ENCODE results near the gene HSPE1. TPM values are rescaled to one million over a fixed set of nuclear protein-coding genes. Genes with fewer than 3 reads are reported as not detected.

HSPE1 gene
- 174 TPM for total RNA-seq

DNA sequence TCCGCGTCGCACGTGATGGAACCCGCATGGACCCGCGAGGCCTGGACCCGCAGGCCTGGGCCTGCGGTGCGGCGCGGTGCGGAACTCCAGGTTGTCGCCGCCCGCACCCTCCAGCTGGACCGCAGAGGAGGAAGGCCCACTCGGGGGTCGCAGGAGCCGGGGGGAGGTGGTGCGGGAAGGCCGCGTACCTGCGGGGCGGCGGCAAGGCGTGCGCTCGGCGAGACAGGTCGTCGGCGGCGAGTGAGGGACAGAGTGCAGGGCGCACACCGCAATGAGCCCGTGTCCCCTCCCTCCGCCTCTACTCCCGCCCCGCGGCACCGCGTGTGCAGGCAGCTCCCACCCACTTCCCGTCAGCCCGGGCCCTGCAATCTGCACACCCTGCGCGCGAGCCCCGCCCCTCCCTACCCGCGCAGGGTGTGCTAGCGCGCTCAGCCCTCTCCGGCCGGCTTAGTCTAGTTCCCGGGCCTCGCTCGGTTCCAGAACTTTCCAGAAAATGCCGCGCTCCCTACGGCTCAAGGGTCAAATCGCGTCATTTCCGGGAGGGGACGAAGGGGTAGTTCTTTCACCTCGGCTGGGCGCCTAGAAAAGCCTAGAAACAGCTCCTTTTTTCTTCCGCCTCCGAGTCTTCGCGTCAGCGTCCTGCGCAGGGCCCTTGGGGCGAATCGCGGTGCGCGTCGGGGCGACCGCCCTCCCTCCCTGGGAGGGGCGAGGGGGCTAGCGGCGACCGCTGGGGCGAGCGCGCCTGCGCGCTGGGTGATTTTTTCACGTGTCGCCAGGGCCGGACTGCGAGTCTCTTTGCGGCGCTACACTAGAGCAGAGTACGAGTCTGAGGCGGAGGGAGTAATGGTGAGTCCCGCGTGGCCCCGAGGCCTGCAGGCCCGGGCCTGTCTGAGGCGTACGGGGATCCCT lies at the start of gene HSPE1, which contains the start of gene HSPD1:
Gene HSPE1 (plus strand): TSS at position 786 of the 909 bp plus-strand sequence. CDS start 58 bp downstream, at position 844.
Gene HSPD1 (minus strand): TSS at position 247 of the 909 bp plus-strand sequence. CDS start 992 bp downstream, outside the sequence.

DNA sequence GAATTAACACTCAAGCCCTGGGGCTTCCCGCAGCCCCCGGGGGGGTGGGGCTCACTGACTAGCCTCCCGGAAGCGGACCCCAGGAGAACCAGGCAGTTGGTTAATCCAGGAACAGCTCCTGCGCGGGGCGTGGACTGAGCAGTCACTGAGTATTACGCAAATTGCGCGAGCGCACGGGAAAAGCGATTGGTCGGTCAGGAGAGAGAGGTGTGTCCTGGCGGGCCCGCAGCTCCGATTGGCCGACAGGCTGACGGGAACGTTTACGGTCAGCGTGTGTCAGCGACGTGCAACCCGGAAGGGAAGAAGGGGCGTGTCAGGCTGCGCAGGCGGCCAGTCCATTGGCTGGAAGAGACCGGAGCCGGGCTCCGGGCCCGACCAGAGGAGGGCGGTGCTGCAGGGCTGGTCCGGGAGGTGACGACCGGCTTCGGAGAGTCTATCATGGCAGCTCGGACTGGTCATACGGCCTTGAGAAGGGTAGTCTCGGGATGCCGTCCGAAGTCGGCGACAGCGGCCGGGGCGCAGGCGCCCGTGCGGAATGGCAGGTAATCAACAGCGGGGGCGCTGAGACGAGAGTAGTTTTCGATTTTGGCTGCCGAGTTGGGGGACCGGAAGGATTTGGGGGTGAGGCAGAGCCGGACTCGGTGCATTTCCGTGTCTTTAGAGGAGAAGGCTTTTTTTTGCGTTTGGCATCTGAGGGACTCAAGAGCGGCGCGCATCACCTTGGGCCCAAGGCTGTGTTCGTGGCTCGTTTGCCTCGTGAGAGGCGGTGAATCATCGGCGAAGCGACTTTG lies 46.9 kb upstream of the HSPE1 start, which contains the start of gene COQ10B:
Gene COQ10B (plus strand): TSS at position 430 of the 791 bp plus-strand sequence. CDS start 9 bp downstream, at position 439.

DNA sequence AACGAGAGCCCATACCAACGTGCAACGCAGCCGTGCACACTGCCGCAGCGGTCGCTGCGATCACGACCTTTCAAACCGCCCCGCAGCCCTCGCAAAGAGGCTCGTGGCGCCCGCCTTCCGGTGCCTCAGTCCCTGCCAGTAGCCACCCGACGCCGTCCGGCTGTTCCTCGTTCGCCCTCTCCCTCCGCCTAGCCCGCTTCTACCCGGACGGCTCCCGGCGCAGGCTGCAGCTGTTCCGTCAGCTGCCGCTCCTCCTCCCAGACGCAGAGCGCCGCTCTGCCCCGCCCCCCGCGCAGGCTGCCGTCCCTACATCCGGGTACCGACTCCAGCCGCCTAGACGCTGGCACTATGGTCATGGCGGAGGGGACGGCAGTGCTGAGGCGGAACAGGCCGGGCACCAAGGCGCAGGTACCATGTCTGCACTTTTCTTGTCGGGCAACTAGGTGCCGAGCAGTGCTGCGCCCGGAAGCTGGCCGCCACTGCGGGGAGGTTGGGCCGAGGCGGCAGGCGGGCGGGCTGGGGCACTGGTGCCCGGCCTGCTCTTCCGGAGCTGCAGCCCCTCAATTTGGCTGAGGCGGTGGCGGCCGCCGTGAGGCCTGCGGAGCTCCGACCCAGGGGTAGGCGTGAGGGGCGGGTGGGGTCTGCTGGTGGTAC lies 15.7 kb downstream of the HSPE1 start, which contains the start of gene MOB4:
Gene MOB4 (plus strand): TSS at position 328 of the 654 bp plus-strand sequence. CDS start 21 bp downstream, at position 349.

Small RNAs within 50 kb of the gene (small RNA-seq; reads per million reads assigned to genes)
- not detected for gene AC020550.1 (ENCODE audit: low replicate concordance)

Other genes with a start within 250 kb of the HSPE1 start
- gene ANKRD44, start 189.6 kb upstream of the HSPE1 start, total RNA-seq, result 44.1 TPM
- 419 TPM for gene SF3B1, start 65.4 kb upstream of the HSPE1 start, total RNA-seq
- 16.2 TPM for gene COQ10B, start 46.8 kb upstream of the HSPE1 start, total RNA-seq
- gene HSPD1, start 539 bp upstream of the HSPE1 start, total RNA-seq, result 343 TPM
- gene MOB4, start 15.7 kb downstream of the HSPE1 start, total RNA-seq, result 40.2 TPM
- 12.9 TPM for gene RFTN2, start 175.2 kb downstream of the HSPE1 start, total RNA-seq
- 9.1 TPM for gene MARS2, start 205.0 kb downstream of the HSPE1 start, total RNA-seq